Activated CD4-positive, alpha-beta T cell treated with anti-CD3 and anti-CD28 coated beads, Interleukin-2, amount 10 ng/mL, durations not matched to agents 24 days and 14 days (primary cell): ENCODE results near the gene ADARB2. TPM values are rescaled to one million over a fixed set of nuclear protein-coding genes. Genes with fewer than 3 reads are reported as not detected.
"Not testable (repeated sequence)": the region's sequence is repeated elsewhere in the genome, so short reads cannot be mapped to it uniquely, and the experiment has no call there.

Experiments
- DNase-seq: peaks from one replicate; pipeline ENCODE4 v3.0.0; 2022
- H3K27ac Mint-ChIP-seq: one replicate; pipeline ENCODE4 v1.8.0; 2022; ENCODE audit warnings: mild to moderate bottlenecking, mixed read lengths
- H3K27me3 Mint-ChIP-seq: one replicate; pipeline ENCODE4 v1.8.0; 2022; ENCODE audit warnings: mixed read lengths
- H3K36me3 Mint-ChIP-seq: one replicate; pipeline ENCODE4 v1.8.0; 2022; ENCODE audit warnings: low read depth, mild to moderate bottlenecking, mixed read lengths
- H3K4me1 Mint-ChIP-seq: one replicate; pipeline ENCODE4 v1.8.0; 2021; ENCODE audit warnings: mixed read lengths
- H3K4me3 Mint-ChIP-seq: one replicate; pipeline ENCODE4 v1.8.0; 2022; ENCODE audit warnings: mild to moderate bottlenecking, moderate library complexity, mixed read lengths
- H3K9me3 Mint-ChIP-seq: one replicate; pipeline ENCODE4 v1.8.0; 2021; ENCODE audit warnings: mixed read lengths
- intact Hi-C: fragments of 100-400 bp; cut with micrococcal nuclease; formaldehyde crosslinking; loops from one replicate; pipeline ENCODE4 v1.15.1; 2023
- total RNA-seq: library from RNA; stranded (reverse); gene quantifications from 2 replicates; pipeline ENCODE4 v1.2.3, GENCODE V29; 2022

The ADARB2 gene
- total RNA-seq, 1 donor from 2014 or later = not detected

DNA sequence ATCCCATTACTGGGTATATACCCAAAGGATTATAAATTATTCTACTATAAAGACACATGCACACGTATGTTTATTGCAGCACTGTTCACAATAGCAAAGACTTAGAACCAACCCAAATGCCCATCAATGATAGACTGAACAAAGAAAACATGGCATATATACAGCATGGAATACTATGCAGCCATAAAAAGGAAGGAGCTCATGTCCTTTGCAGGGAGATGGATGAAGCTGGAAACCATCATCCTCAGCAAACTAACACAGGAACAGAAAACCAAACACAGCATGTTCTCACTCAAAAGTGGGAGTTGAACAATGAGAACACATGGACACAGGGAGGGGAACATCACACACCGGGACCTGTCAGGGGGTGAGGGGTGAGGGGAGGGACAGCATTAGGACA, 199.9 kb downstream of the ADARB2 start:
- H3K27ac Mint-ChIP-seq, DNase-seq, H3K36me3 Mint-ChIP-seq, H3K9me3 Mint-ChIP-seq, H3K4me1 Mint-ChIP-seq, H3K4me3 Mint-ChIP-seq, H3K27me3 Mint-ChIP-seq, intact Hi-C loops: not testable (repeated sequence)

DNA sequence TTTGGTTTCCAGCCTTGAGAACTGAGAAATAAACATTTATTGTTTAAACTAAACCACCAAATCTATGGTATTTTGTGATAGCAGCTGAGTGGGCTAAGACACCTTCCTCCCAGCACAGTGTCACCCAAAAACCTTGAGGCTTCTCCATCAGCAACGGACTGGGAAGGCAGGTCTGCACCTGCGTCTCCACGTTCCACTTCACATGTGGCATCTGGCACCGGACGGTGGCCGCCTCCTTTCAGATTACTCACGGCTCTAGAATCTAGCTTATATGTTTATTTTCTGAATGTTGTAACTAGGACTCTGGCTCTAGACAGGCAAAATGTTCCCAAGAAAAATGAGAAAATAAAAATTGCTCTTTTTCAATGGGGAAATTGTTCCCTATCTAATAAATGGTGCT, 201.0 kb downstream of the ADARB2 start:
- Mint-ChIP-seq H3K9me3 (no peaks in the 10 kb centered on the region), H3K4me1 (no peaks in the 10 kb centered on the region), H3K27me3 (no peaks in the 10 kb centered on the region), H3K36me3 (no peaks in the 10 kb centered on the region), H3K27ac (no peak overlapping the region), H3K4me3 (no peak overlapping the region)
- no peak for DNase-seq
- intact Hi-C loops = no loop called here

DNA sequence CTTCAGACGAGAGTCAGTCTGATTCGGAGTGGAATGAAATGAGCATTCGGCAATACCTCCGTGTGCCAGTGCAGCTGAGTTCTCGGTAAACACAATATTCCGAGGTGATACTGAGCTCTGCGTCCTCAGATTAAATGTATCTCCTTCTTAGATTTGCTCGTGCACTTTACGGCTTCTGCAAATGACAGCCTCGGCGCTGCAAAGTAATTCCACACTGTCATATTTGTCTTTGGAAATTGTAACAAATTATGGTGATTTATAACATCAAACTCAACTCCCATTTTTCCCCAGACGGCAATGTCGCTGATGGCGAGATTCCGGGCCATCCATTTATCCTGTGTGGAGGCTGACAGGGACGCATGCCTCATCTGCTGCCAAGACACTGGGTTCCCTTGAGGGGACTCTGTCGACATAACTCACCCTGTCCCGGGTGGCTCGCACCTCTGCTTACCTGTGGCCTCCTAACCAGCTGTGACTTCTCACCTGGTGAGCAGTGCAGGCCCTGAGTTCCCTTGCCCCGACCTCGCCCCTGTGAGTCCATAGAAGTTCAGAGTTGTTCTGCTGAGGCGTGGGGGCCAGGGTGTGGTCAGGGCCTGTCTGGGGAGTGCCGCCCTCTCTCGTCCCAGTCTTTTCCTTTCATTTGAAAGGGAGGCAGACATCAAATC, 201.9 kb downstream of the ADARB2 start:
- Mint-ChIP-seq H3K36me3 (no peaks in the 10 kb centered on the region), H3K9me3 (no peaks in the 10 kb centered on the region), H3K27me3 (no peaks in the 10 kb centered on the region), H3K27ac (no peak overlapping the region), H3K4me1 (no peaks in the 10 kb centered on the region), H3K4me3 (no peak overlapping the region)
- intact Hi-C loops = no loop called here
- no peak for DNase-seq

DNA sequence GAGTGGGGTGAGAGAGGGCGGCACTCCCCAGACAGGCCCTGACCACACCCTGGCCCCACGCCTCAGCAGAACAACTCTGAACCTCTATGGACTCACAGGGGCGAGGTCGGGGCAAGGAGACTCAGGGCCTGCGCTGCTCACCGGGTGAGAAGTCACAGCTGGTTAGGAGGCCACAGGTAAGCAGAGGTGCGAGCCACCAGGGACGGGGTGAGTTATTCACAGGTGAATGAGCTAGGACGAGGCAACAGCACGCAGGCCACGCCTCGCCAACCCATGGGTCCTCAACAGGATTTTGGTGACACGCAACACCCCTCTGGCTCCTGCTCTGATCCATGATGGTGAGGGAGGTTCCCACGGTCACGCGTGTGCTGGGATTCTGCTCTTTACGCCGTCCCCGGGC, 202.5 kb downstream of the ADARB2 start:
- intact Hi-C loops = no loop called here
- Mint-ChIP-seq H3K9me3 (no peaks in the 10 kb centered on the region), H3K4me3 (no peak overlapping the region), H3K27me3 (no peaks in the 10 kb centered on the region), H3K36me3 (no peaks in the 10 kb centered on the region), H3K27ac (no peak overlapping the region), H3K4me1 (no peaks in the 10 kb centered on the region)
- no peak for DNase-seq

DNA sequence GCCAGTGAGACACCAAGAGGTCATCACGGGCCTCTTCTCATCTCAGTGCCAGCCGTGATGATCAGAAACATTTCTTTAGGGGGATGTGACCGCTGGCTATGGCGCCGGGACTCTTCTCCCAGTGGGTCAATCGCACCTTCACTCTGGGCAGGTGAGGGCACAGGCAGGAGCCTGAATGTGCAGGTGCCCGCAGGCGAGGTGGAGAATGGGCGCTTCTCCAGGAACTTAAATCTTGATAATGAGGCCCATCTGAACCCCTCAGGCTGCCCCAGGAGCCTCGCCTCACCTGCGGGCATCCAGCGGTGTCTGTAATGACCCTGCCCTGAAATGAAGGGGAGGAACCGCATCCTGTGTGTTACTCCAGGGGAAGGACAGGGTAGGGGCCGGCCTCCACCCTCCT, 204.7 kb downstream of the ADARB2 start:
- no peaks in the 10 kb centered on the region for H3K27me3 Mint-ChIP-seq
- no peak for DNase-seq
- no peaks in the 10 kb centered on the region for H3K4me1 Mint-ChIP-seq
- no peak overlapping the region for H3K4me3 Mint-ChIP-seq
- H3K9me3 Mint-ChIP-seq = no peaks in the 10 kb centered on the region
- intact Hi-C loops = no loop called here
- no peak overlapping the region for H3K27ac Mint-ChIP-seq
- no peaks in the 10 kb centered on the region for H3K36me3 Mint-ChIP-seq

DNA sequence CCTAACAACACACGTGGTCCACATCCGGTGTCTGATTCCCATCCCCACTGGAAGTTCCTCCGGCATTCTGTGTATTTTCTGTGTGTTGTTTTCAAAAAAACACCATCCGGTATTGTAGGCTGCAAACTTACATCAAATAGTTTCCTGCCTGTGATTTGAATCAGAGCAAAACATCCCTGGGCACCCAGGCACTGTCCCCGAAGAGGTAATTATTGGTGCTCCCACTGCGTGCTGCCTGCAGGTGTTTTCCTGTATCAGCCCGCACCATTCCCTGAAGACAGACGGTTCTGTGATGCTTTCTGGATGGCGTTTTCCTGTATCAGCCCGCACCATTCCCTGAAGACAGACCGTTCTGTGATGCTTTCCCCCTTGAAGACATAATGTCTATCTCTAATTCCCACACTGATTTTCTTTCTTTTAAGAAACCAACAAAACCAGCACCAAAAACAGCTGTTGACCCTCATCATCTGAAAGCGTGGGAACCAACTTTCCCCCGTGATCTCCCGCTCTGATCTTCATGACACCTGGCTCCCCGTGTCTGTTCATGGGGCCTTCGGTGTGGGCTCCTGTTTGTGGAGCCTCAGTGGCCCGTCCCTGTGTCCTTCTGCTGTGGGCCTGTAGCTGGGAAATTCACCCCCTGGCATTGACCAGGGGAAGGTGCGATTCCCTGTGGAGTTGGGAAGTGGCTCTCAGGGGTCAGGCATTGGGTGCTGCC, 205.3 kb downstream of the ADARB2 start:
- H3K4me1 Mint-ChIP-seq = no peaks in the 10 kb centered on the region
- no peak for DNase-seq
- H3K36me3 Mint-ChIP-seq = no peaks in the 10 kb centered on the region
- H3K27me3 Mint-ChIP-seq = no peaks in the 10 kb centered on the region
- H3K4me3 Mint-ChIP-seq = no peak overlapping the region
- H3K9me3 Mint-ChIP-seq = no peaks in the 10 kb centered on the region
- intact Hi-C loops = no loop called here
- no peak overlapping the region for H3K27ac Mint-ChIP-seq

DNA sequence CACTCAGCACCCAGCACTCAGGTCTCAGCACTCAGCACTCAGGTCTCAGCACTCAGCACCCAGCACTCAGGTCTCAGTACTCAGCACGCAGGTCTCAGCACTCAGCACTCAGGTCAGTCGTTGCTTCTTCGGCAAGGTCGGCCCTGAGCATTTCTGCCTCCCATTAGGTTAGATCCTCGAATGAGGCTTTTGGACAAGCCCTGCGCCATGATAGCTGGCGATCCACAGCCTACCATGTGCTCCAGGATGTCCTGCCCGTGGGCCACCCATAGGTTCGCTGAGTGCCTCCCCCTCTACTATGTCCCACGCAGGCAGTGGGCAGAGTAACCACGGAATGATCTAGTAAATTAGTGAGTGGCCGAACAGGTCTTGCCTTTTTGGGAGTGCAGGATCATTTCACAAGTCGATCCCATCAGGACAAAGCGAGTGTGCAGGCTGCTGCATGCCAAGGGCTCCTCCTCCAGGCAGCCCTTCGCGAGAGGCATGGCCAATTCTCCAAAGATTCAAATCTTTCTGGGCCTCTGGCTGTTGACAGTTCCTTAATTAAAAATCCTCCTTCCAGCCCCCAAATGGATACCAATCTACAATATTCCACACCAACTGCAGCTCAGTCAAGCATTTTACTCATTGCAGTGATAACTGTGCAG, 206.3 kb downstream of the ADARB2 start:
- intact Hi-C loops = no loop called here
- Mint-ChIP-seq H3K4me1 (no peaks in the 10 kb centered on the region), H3K36me3 (no peaks in the 10 kb centered on the region), H3K27ac (no peak overlapping the region), H3K9me3 (no peaks in the 10 kb centered on the region), H3K4me3 (no peak overlapping the region), H3K27me3 (no peaks in the 10 kb centered on the region)
- no peak for DNase-seq

DNA sequence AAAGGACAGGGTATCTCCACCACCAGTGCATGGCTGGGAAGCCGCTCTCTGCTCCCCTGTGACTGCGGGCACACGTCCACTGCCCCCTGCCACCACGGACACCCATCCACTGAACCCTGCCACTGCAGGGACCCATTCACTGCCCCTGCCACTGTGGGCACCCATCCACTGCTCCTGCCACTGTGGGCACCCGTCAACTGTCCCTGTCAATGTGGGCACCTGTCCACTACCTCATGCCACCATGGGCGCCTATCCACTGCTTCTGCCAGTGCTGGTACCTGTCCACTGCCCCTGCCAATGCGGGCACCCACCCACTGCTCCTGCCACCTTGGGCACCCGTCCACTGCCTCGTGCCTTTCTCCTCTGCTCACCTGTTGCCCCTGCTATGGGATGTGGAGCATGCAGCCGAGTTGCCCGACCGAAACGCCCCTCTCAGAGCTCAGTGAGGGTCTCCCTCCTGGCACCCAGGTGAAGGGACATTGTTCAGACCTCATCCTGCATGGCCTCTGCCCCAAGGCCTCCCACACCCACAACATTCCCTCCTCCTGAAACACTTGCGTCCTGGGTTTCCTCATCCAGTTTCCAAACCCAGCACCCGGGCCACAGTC, 207.4 kb downstream of the ADARB2 start:
- no peaks in the 10 kb centered on the region for H3K4me1 Mint-ChIP-seq
- H3K27ac Mint-ChIP-seq = no peak overlapping the region
- no peaks in the 10 kb centered on the region for H3K27me3 Mint-ChIP-seq
- H3K4me3 Mint-ChIP-seq = no peak overlapping the region
- intact Hi-C loops = no loop called here
- H3K36me3 Mint-ChIP-seq = no peaks in the 10 kb centered on the region
- no peak for DNase-seq
- H3K9me3 Mint-ChIP-seq = no peaks in the 10 kb centered on the region

DNA sequence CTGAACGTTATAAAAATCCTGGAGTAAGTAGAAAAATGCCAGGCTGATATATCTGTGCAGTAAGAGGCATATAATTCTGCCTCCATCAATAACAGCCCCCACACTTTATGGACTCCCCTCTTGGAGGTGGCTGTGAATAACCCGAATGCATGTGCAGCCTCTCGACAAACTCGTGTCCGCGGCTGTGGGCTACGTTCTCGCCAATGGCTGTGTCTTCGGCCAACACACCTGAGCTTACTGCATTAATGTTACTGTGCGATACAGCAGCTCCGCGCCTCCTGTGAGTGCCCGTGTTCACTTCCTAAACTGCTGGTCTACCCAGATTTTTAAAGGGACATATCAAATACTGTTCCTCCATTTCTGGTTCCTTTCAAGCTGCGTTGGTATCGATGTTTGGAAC, 209.4 kb downstream of the ADARB2 start:
- no peak overlapping the region for H3K27ac Mint-ChIP-seq
- no peaks in the 10 kb centered on the region for H3K9me3 Mint-ChIP-seq
- H3K4me3 Mint-ChIP-seq = no peak overlapping the region
- DNase-seq = no peak
- H3K36me3 Mint-ChIP-seq = no peaks in the 10 kb centered on the region
- H3K4me1 Mint-ChIP-seq = no peaks in the 10 kb centered on the region
- H3K27me3 Mint-ChIP-seq = no peaks in the 10 kb centered on the region
- intact Hi-C loops = no loop called here

DNA sequence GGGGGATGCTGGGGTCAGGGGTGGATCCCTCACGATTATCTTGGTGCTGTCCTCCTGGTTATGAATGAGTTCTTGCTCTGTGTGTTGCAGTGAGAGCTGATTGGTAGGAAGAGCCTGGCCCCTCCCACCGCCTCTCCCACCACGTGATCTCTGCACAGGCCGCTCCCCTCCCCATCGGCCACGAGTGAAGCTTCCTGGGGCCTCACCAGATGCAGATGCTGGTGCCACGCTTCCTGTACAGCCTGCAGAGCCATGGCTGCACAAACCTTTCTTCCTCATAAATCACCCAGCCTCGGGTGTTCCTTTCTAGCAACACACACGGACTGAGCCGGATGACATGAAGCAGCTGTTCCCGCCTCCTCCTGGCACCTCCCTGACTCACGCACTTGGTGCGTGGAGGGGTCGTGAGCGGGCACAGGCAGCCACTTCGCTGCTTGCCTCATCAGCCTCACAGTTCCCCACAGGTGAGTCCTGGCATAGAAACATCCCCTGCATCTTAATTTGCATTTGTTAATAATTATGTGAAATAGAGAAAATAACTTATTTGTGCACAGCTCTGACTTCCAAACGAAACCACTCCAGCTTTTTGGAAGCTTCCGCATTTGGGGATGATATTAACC, 210.8 kb downstream of the ADARB2 start:
- Mint-ChIP-seq H3K27ac (no peak overlapping the region), H3K4me3 (no peak overlapping the region), H3K27me3 (no peaks in the 10 kb centered on the region), H3K9me3 (no peaks in the 10 kb centered on the region), H3K4me1 (no peaks in the 10 kb centered on the region), H3K36me3 (no peaks in the 10 kb centered on the region)
- no peak for DNase-seq
- intact Hi-C loops = no loop called here

DNA sequence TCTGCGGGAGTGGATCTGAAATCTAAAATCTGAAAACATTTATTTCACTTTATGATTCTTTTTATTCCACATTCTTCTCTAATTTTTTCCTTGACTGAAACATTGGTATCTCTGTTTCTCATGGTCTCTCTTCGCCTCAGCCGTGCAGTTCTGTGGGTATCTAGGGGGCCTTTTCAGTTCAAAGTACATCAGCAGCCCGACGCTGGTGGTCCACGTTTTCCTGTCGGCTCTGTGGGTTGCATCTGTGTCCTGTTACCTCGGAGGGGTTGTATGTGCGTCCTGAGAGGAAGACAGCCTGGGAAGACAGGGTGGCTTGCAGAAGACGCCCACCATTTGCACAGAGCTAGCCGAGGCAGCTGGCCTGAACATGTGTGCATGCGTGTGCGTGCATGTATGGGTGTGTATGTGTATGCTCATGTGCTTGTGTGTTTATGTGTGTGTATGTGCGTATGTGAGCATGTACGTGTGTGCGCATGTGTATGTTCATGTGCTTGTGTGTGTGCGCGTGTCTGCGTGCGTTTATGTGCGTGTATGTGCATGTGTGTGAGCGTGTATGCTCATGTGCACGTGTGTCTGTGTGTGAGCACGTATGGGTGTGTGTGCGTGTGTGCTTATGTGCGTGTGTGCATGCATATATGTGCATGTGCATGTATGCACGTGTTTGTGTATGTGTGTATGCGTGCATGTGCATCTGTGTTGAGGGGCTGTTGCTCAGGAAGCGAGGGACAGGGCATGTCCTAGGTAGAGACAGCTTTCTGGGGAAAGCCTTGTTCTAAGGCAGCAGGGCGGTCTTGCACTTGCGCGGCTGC, 211.8 kb downstream of the ADARB2 start:
- intact Hi-C loops = no loop called here
- H3K27ac Mint-ChIP-seq = no peak overlapping the region
- H3K4me3 Mint-ChIP-seq = no peak overlapping the region
- H3K4me1 Mint-ChIP-seq = no peaks in the 10 kb centered on the region
- no peaks in the 10 kb centered on the region for H3K36me3 Mint-ChIP-seq
- no peak for DNase-seq
- H3K27me3 Mint-ChIP-seq = no peaks in the 10 kb centered on the region
- no peaks in the 10 kb centered on the region for H3K9me3 Mint-ChIP-seq

DNA sequence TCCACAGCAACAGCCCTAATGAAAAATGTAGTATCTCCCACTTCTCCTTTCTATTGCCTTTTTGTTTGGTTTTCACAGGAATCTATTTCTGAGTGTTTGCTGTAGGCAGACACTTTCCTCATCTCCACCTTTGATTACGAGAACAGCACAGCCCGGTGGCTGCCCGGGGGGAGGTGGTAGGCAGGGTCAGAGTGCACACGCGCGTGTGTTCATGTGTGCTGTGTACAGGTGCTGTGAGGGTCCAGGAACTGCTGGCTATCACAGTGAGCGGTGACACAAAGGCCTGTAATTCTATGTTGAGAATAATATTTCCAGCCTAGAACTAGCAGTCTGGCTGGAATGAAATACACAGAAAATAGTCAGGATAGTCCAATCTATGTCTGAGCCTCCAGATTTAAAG, 212.8 kb downstream of the ADARB2 start:
- Mint-ChIP-seq H3K4me1 (no peaks in the 10 kb centered on the region), H3K27me3 (no peaks in the 10 kb centered on the region), H3K4me3 (no peak overlapping the region), H3K36me3 (no peaks in the 10 kb centered on the region), H3K9me3 (no peaks in the 10 kb centered on the region), H3K27ac (no peak overlapping the region)
- DNase-seq = no peak
- intact Hi-C loops = no loop called here

DNA sequence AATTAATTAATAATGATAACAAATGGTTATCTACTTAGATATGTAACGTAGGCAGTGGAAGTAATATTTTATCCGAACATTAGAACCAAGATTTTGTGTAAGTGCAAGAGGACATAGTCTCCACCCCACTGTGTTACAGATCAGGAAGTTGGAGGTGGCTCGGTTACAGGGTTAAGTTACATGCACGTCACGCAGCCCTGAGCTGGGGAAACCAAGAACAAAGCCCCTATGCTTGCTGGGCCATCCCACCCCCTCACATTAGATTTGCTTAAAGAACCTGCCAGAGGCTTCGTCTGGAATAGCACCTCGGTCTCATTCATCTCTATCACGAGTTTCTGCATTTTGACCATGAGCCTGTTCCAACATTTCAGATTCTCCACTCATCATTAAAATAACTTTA, 214.1 kb downstream of the ADARB2 start:
- H3K4me3 Mint-ChIP-seq = no peak overlapping the region
- DNase-seq = no peak
- H3K27ac Mint-ChIP-seq = no peak overlapping the region
- no peaks in the 10 kb centered on the region for H3K27me3 Mint-ChIP-seq
- H3K4me1 Mint-ChIP-seq = no peaks in the 10 kb centered on the region
- intact Hi-C loops = no loop called here
- no peaks in the 10 kb centered on the region for H3K36me3 Mint-ChIP-seq
- no peaks in the 10 kb centered on the region for H3K9me3 Mint-ChIP-seq
